Prostate gland (tissue), 2 donors: ENCODE results near the gene SPATA2L.

ENCODE experiments used
- POLR2A ChIP-seq: fragments of 450-650 bp; IDR thresholded peaks from one replicate; pipeline ENCODE4 v1.6.1; 2016; ENCODE audit warnings: antibody characterized with exemption, mild to moderate bottlenecking
- POLR2AphosphoS5 ChIP-seq: sonication (generic); formaldehyde crosslinking; IDR thresholded peaks from one replicate; pipeline ENCODE4 v1.6.1; 2017; ENCODE audit warnings: antibody characterized with exemption
- TF ChIP-seq, protein P1 (sequence below), 4 experiments: fragments of 200-600 bp in 2 of 4; fragments of 450-650 bp in 2 of 4; sonication (generic) in 2 of 4; IDR thresholded peaks; 1 replicate in 3 of 4; 2 replicates in 1 of 4; pipeline ENCODE4 v1.5.1; 2016 to 2019; ENCODE audit warnings: antibody characterized with exemption in 4 of 4, mild to moderate bottlenecking in 2 of 4, moderate library complexity in 2 of 4

DNA sequence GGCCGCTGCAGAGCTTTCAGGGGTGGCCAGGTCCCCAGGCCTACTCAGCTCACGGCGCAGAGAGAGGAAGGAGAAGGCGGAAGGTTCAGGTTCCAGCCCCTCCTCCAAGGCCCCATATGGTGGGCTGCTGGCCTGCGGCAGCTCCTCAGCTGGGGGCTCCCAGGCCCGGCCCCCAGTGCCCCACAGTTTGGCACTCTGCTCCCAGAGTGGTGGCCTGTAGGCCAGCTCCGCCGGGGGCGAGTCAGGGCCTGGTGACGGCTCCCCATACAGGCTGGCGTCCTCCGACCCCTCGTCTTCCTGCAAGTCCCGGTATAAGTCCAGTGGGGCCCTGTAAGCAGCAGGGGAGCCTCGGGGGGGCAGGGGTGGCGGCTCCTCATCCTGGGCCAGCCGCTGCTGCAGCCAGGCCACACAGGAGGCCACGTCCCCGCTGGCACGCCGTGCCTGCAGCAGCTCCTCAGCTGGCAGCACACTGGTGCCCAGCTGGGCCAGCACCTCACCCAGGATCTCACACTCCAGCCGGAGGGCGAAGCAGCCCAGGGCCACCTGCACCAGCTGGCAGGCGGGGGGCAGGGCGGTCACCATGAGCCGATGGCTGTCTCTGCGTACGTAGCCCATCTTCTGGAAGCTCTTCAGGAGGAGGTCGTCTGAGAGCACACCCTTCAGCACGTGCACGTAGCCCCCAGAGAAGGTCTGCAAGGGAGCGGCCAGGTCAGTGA, 3.7 kb downstream of the SPATA2L start:
- TF ChIP-seq POLR2AphosphoS5 (no peak), POLR2A (no peak)
- TF ChIP-seq, protein P1, sequence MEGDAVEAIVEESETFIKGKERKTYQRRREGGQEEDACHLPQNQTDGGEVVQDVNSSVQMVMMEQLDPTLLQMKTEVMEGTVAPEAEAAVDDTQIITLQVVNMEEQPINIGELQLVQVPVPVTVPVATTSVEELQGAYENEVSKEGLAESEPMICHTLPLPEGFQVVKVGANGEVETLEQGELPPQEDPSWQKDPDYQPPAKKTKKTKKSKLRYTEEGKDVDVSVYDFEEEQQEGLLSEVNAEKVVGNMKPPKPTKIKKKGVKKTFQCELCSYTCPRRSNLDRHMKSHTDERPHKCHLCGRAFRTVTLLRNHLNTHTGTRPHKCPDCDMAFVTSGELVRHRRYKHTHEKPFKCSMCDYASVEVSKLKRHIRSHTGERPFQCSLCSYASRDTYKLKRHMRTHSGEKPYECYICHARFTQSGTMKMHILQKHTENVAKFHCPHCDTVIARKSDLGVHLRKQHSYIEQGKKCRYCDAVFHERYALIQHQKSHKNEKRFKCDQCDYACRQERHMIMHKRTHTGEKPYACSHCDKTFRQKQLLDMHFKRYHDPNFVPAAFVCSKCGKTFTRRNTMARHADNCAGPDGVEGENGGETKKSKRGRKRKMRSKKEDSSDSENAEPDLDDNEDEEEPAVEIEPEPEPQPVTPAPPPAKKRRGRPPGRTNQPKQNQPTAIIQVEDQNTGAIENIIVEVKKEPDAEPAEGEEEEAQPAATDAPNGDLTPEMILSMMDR (IDR thresholded peaks at IDR 0.05): no peak
